DND-41 (cell line): Measurements from ENCODE around the gene PCSK9.

ENCODE experiments used
- ATAC-seq: fragments of 200-7000 bp; cut with Tn5 transposase; 3 replicates; pipeline ENCODE4 v1.9.1; 2021; ENCODE audit warnings: low read depth; ENCODE audit not compliant: insufficient read depth
- DNase-seq: peaks from one replicate; pipeline ENCODE4 v3.0.0-alpha.2; 2020
- H2AFZ ChIP-seq: 2 replicates; pipeline ENCODE4 v1.6.0; 2012; ENCODE audit warnings: low read depth, low read length
- H3K27ac ChIP-seq: 2 replicates; pipeline ENCODE4 v1.5.1; 2012; ENCODE audit warnings: low read length, inconsistent platforms
- H3K27me3 ChIP-seq: fragments of 200-600 bp; sonication (generic); 2 replicates; pipeline ENCODE4 v1.6.0; 2012; ENCODE audit warnings: low read length, mild to moderate bottlenecking, inconsistent platforms; ENCODE audit not compliant: insufficient read depth, poor library complexity
- H3K36me3 ChIP-seq: 2 replicates; pipeline ENCODE4 v1.5.1; 2012; ENCODE audit warnings: low read length, inconsistent platforms; ENCODE audit not compliant: insufficient read depth
- H3K4me1 ChIP-seq: 2 replicates; pipeline ENCODE4 v1.5.1; 2012; ENCODE audit warnings: mild to moderate bottlenecking, low read length; ENCODE audit not compliant: insufficient read depth
- H3K4me2 ChIP-seq: 2 replicates; pipeline ENCODE4 v1.6.0; 2012; ENCODE audit warnings: mild to moderate bottlenecking, moderate library complexity, low read length, inconsistent platforms; ENCODE audit not compliant: insufficient read depth
- H3K4me3 ChIP-seq, 2 experiments: fragments of 200-600 bp in 1 of 2; shearing (Covaris generic) in 1 of 2; 2 replicates each; pipeline ENCODE4 v1.5.1; 2012 to 2016; ENCODE audit warnings: inconsistent platforms in 2 of 2, low read length in 2 of 2, mild to moderate bottlenecking in 2 of 2, low read depth in 1 of 2, moderate library complexity in 1 of 2
- H3K79me2 ChIP-seq: 2 replicates; pipeline ENCODE4 v1.6.0; 2012; ENCODE audit warnings: low read length, inconsistent platforms; ENCODE audit not compliant: insufficient read depth
- H3K9ac ChIP-seq: 2 replicates; pipeline ENCODE4 v1.6.0; 2012; ENCODE audit warnings: low read depth, mild to moderate bottlenecking, inconsistent platforms, low read length, moderate library complexity
- H3K9me3 ChIP-seq: 2 replicates; pipeline ENCODE4 v1.5.1; 2012; ENCODE audit warnings: low read length, moderate library complexity, mild to moderate bottlenecking, inconsistent platforms; ENCODE audit not compliant: insufficient read depth, severe bottlenecking
- H4K20me1 ChIP-seq: 2 replicates; pipeline ENCODE4 v1.6.0; 2012; ENCODE audit warnings: low read length; ENCODE audit not compliant: insufficient read depth
- EZH2 ChIP-seq: IDR thresholded peaks from 3 replicates; pipeline ENCODE4 v1.6.1; 2012; ENCODE audit warnings: borderline replicate concordance, low read depth, mild to moderate bottlenecking, moderate library complexity, low read length, inconsistent platforms; ENCODE audit not compliant: severe bottlenecking
- TF ChIP-seq, protein P1 (sequence below): IDR thresholded peaks from 2 replicates; pipeline ENCODE4 v1.5.1; 2012; ENCODE audit warnings: borderline replicate concordance, low read length, moderate library complexity, mild to moderate bottlenecking; ENCODE audit not compliant: poor library complexity, severe bottlenecking; ENCODE audit errors: extremely low read depth

The PCSK9 gene

DNA sequence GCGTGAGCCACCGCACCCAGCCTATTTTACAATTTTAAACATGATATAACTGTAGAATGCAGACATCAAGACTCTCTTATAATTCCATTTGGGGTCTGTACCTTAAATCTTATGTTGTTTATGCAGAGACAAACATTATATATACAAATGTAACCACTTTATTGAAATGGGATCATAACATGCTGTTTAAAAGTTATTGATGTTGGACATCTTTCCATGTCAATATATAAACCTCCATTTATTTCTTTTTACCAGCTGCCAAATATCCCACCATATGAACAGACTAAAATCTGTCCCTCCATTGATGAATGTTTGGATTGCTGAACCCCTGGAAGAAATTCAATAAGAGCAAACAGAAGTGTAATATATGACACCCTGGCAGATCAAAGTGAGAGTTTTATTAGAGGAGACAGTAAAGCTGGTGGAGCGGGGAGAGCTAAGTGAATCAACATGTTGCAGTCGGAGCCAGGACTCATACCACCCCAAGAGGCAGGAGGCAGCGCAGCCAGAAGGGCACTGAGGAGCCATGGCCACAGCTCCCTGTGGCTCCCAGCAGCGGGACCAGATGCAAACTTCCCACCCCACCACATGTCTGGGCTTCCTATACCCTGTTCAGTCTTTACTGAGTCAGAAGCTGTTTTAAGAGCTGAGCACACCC is 4.7 kb upstream of the PCSK9 start:
- Histone ChIP-seq H3K36me3 (no peaks in the 10 kb centered on the region), H2AFZ (no peak overlapping the region), H3K4me1 (no peaks in the 10 kb centered on the region), H3K4me2 (no peak overlapping the region), H4K20me1 (no peaks in the 10 kb centered on the region), H3K9me3 (no peaks in the 10 kb centered on the region), H3K27ac (no peak overlapping the region), H3K9ac (no peak overlapping the region), H3K79me2 (no peaks in the 10 kb centered on the region), H3K27me3 (peaks cover 34% of the 10 kb centered on the region), H3K4me3 (no peak overlapping the region)
- TF ChIP-seq, protein P1, sequence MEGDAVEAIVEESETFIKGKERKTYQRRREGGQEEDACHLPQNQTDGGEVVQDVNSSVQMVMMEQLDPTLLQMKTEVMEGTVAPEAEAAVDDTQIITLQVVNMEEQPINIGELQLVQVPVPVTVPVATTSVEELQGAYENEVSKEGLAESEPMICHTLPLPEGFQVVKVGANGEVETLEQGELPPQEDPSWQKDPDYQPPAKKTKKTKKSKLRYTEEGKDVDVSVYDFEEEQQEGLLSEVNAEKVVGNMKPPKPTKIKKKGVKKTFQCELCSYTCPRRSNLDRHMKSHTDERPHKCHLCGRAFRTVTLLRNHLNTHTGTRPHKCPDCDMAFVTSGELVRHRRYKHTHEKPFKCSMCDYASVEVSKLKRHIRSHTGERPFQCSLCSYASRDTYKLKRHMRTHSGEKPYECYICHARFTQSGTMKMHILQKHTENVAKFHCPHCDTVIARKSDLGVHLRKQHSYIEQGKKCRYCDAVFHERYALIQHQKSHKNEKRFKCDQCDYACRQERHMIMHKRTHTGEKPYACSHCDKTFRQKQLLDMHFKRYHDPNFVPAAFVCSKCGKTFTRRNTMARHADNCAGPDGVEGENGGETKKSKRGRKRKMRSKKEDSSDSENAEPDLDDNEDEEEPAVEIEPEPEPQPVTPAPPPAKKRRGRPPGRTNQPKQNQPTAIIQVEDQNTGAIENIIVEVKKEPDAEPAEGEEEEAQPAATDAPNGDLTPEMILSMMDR, result no peak
- no peak for TF ChIP-seq EZH2
- ATAC-seq (no peak), DNase-seq (no peak)

GRCh38 chr1:55035904-55036303 is 3.4 kb upstream of the PCSK9 start:
- Histone ChIP-seq H3K36me3 (no peaks in the 10 kb centered on the region), H3K9me3 (no peaks in the 10 kb centered on the region), H3K79me2 (no peaks in the 10 kb centered on the region), H4K20me1 (no peaks in the 10 kb centered on the region), H3K4me3 (no peak overlapping the region), H3K27me3 (peaks cover 32% of the 10 kb centered on the region), H2AFZ (no peak overlapping the region), H3K4me1 (no peaks in the 10 kb centered on the region), H3K9ac (no peak overlapping the region), H3K27ac (no peak overlapping the region), H3K4me2 (no peak overlapping the region)
- no peak for DNase-seq
- ATAC-seq, result no peak
- no peak for TF ChIP-seq EZH2
- TF ChIP-seq, protein P1, result no peak

GRCh38 chr1:55037733-55038551 is 1.4 kb upstream of the PCSK9 start:
- Histone ChIP-seq H4K20me1 (no peaks in the 10 kb centered on the region), H3K4me2 (no peak overlapping the region), H3K27ac (no peak overlapping the region), H3K4me1 (no peaks in the 10 kb centered on the region), H3K4me3 (no peak overlapping the region), H3K36me3 (no peaks in the 10 kb centered on the region), H3K79me2 (no peaks in the 10 kb centered on the region), H3K9me3 (no peaks in the 10 kb centered on the region), H3K9ac (no peak overlapping the region), H3K27me3 (peaks cover 34% of the 10 kb centered on the region), H2AFZ (no peak overlapping the region)
- DNase-seq, result no peak
- no peak for TF ChIP-seq EZH2
- TF ChIP-seq, protein P1, result no peak
- no peak for ATAC-seq
